GM12878 (cell line): ENCODE results near the gene ZCRB1. TPM values are rescaled to one million over a fixed set of nuclear protein-coding genes. Genes with fewer than 3 reads are reported as not detected.

Experiments used
- ATAC-seq: fragments of 200-7000 bp; cut with Tn5 transposase; 3 replicates; pipeline ENCODE4 v1.9.1; 2020; ENCODE audit warnings: mild to moderate bottlenecking, moderate library complexity
- BruUV-seq: library from RNA; stranded (reverse); fragments of 400-500 nt; replicated peaks from 2 replicates; lab custom pipeline; 2021; lab: Mats Ljungman, UMichigan
- CTCF ChIA-PET: fragments of 300-600 bp; sonication (Branson Sonifier 250); formaldehyde crosslinking; extraction: SDS; loops from one replicate; lab custom pipeline; 2021; ENCODE audit warnings: inconsistent platforms; lab: Yijun Ruan, JAX
- POLR2A ChIA-PET: fragments of 350-600 bp; formaldehyde crosslinking; extraction: SDS; loops from one replicate; lab custom pipeline; 2021; ENCODE audit warnings: inconsistent platforms; lab: Charles Lee
- RAD21 ChIA-PET: fragments of 300-600 bp; sonication (Branson Sonifier 250); formaldehyde crosslinking; loops from one replicate; lab custom pipeline; 2023; ENCODE audit warnings: antibody characterized with exemption; ENCODE audit not compliant: unreplicated experiment; lab: Charles Lee
- SMC1A ChIA-PET: fragments of 300-600 bp; sonication (Branson Sonifier 250); formaldehyde crosslinking; loops from one replicate; lab custom pipeline; 2023; ENCODE audit not compliant: unreplicated experiment, uncharacterized antibody; lab: Charles Lee
- DNase-seq: peaks from one replicate; pipeline ENCODE4 v3.0.0-alpha.2; 2011; ENCODE audit warnings: low read depth, low spot score
- FAIRE-seq: peaks from 3 replicates; lab custom pipeline; 2011; peaks lifted over from hg19 to GRCh38; lab: Jason Lieb, UNC
- H2AFZ ChIP-seq: 2 replicates; pipeline ENCODE4 v1.6.0; 2011; ENCODE audit warnings: low read depth, low read length, control low read depth; ENCODE audit not compliant: control insufficient read depth
- H3K27ac ChIP-seq: 2 replicates; pipeline ENCODE4 v1.5.1; 2011; ENCODE audit warnings: control low read depth; ENCODE audit not compliant: control insufficient read depth, insufficient read depth
- H3K27me3 ChIP-seq, 2 experiments: replicated peaks in 1 of 2; 2 replicates each; pipeline versions ENCODE4 v1.6.0 to v1.6.1; 2011; ENCODE audit warnings: low read length in 1 of 2; ENCODE audit not compliant: control insufficient read depth in 2 of 2, insufficient read depth in 2 of 2
- H3K36me3 ChIP-seq, 2 experiments: 2 replicates each; pipeline ENCODE4 v1.5.1; 2011; ENCODE audit warnings: low read length in 1 of 2; ENCODE audit not compliant: control insufficient read depth in 2 of 2, insufficient read depth in 2 of 2
- H3K4me1 ChIP-seq: 2 replicates; pipeline ENCODE4 v1.6.1; 2011; ENCODE audit warnings: mild to moderate bottlenecking, low read length, moderate library complexity, mixed read lengths; ENCODE audit not compliant: control insufficient read depth, insufficient read depth
- H3K4me2 ChIP-seq: 2 replicates; pipeline ENCODE4 v1.6.0; 2011; ENCODE audit warnings: control low read depth; ENCODE audit not compliant: control insufficient read depth, insufficient read depth
- H3K4me3 ChIP-seq: fragments of 200-600 bp; sonication (generic); 2 replicates; pipeline ENCODE4 v1.5.1; 2016
- H3K79me2 ChIP-seq: 2 replicates; pipeline ENCODE4 v1.6.0; 2011; ENCODE audit warnings: low read length; ENCODE audit not compliant: control insufficient read depth, insufficient read depth
- H3K9ac ChIP-seq: 2 replicates; pipeline ENCODE4 v1.8.0; 2011; ENCODE audit warnings: low read length, control low read depth, mixed read lengths; ENCODE audit not compliant: control insufficient read depth, insufficient read depth
- H3K9me3 ChIP-seq: replicated peaks from 3 replicates; pipeline ENCODE4 v1.5.1; 2011; ENCODE audit warnings: mild to moderate bottlenecking, low read length; ENCODE audit not compliant: control insufficient read depth, insufficient read depth
- H4K20me1 ChIP-seq: 2 replicates; pipeline ENCODE4 v1.6.0; 2011; ENCODE audit not compliant: control insufficient read depth, insufficient read depth
- BMI1 ChIP-seq: fragments of 450-650 bp; IDR thresholded peaks from 2 replicates; pipeline ENCODE4 v1.6.1; 2016; ENCODE audit warnings: mild to moderate bottlenecking, moderate library complexity, borderline replicate concordance
- CREM ChIP-seq: IDR thresholded peaks from 2 replicates; pipeline ENCODE4 v1.6.1; 2014; ENCODE audit warnings: antibody characterized with exemption, low read depth
- KLF5 ChIP-seq: fragments of 450-650 bp; IDR thresholded peaks from 2 replicates; pipeline ENCODE4 v1.6.1; 2014; ENCODE audit warnings: mild to moderate bottlenecking; ENCODE audit not compliant: partially characterized antibody
- NR2C2 ChIP-seq: IDR thresholded peaks from 2 replicates; pipeline ENCODE4 v1.6.1; 2011; ENCODE audit warnings: borderline replicate concordance, low read depth; ENCODE audit not compliant: control insufficient read depth, insufficient read length
- RCOR1 ChIP-seq: conservative IDR thresholded peaks from 2 replicates; pipeline ENCODE4 v1.6.1; 2012; ENCODE audit warnings: low read depth, low read length, improper control_type of control experiment
- in situ Hi-C: fragments of 300-500 bp; cut with MboI; formaldehyde crosslinking; loops from 9 replicates; pipeline ENCODE4 v1.14.3; 2018; ENCODE audit warnings: mixed read lengths
- intact Hi-C: fragments of 100-400 bp; cut with micrococcal nuclease; formaldehyde crosslinking; loops from one replicate; pipeline ENCODE4 v1.14.2; 2022; ENCODE audit not compliant: unreplicated experiment
- polyA plus RNA-seq, 11 experiments: library from polyadenylated mRNA; depleted of rRNA in 4 of 11; unstranded in 6 of 11; stranded (reverse) in 5 of 11; fragments of >200 nt; fragmentation: Nextera tagmentation in 4 of 11; fragmentation: Illumina TruSeq in 1 of 11; extraction: Ambion mirVana in 4 of 11; extraction: Trizol in 1 of 11; gene quantifications; 1 replicate in 1 of 11; 2 replicates in 10 of 11; pipeline versions ENCODE4 v1.2.1 to v1.2.3, GENCODE V29; 2011 to 2016; ENCODE audit warnings: inconsistent platforms in 2 of 11, missing spikeins in 2 of 11, low read depth in 1 of 11
- total RNA-seq, 4 experiments: library from RNA; depleted of rRNA in 3 of 4; stranded (reverse); fragments of >200 nt in 3 of 4; fragmentation: Illumina TruSeq in 1 of 4; extraction: Trizol in 1 of 4; gene quantifications; 2 replicates each; pipeline versions ENCODE4 v1.2.1 to v1.2.3, GENCODE V29; 2013 to 2021
- TF ChIP-seq, protein P1 (sequence below): fragments of 450-650 bp; IDR thresholded peaks from 2 replicates; pipeline ENCODE4 v1.6.1; 2018; ENCODE audit warnings: mild to moderate bottlenecking, low read depth, moderate library complexity; ENCODE audit not compliant: partially characterized antibody
- TF ChIP-seq, protein P2 (sequence below): fragments of 450-650 bp; conservative IDR thresholded peaks from 2 replicates; pipeline ENCODE4 v1.6.1; 2017; ENCODE audit warnings: mild to moderate bottlenecking, moderate library complexity

ZCRB1 gene
- total and polyA plus RNA-seq, 10 of the 15 experiments (the other 5 are each of a cell fraction or from before 2014, with no cell fraction given), result 43.3 to 178 (median 88.6) TPM

DNA sequence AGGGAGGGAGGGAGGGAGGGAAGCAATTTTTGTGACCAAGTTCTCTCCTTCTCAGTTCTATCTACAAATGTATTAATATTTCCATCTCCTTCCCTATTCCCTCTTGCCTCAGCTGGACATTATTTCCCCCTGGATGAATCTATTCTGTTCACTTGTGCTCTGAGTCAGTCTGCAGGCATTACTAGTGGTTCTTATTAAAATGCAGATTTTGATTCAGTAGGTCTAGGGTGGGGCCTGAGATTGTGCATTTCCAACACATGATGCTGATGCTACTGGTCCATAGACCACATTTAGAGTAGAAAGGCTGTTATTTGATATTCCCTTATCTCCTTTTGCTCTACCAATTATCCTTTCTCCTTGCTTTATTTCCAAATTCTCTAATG lies 47.8 kb downstream of the ZCRB1 start:
- in situ Hi-C loops (no loop called here), intact Hi-C loops (no loop called here)
- H4K20me1 ChIP-seq, result no peaks in the 10 kb centered on the region
- no peaks in the 10 kb centered on the region; the same call in 2 of the 3 replicates for H3K9me3 ChIP-seq
- no peak for FAIRE-seq
- H3K79me2 ChIP-seq, result no peaks in the 10 kb centered on the region
- SMC1A ChIA-PET, result no interaction called here
- no peak overlapping the region for H3K9ac ChIP-seq
- H3K27ac ChIP-seq, result no peak overlapping the region
- H3K4me1 ChIP-seq, result no peaks in the 10 kb centered on the region
- RAD21 ChIA-PET, result no interaction called here
- H2AFZ ChIP-seq, result no peak overlapping the region
- CTCF ChIA-PET, result no interaction called here
- ATAC-seq, result no peak
- DNase-seq, result no peak
- TF ChIP-seq CREM, result no peak
- TF ChIP-seq, protein P1, sequence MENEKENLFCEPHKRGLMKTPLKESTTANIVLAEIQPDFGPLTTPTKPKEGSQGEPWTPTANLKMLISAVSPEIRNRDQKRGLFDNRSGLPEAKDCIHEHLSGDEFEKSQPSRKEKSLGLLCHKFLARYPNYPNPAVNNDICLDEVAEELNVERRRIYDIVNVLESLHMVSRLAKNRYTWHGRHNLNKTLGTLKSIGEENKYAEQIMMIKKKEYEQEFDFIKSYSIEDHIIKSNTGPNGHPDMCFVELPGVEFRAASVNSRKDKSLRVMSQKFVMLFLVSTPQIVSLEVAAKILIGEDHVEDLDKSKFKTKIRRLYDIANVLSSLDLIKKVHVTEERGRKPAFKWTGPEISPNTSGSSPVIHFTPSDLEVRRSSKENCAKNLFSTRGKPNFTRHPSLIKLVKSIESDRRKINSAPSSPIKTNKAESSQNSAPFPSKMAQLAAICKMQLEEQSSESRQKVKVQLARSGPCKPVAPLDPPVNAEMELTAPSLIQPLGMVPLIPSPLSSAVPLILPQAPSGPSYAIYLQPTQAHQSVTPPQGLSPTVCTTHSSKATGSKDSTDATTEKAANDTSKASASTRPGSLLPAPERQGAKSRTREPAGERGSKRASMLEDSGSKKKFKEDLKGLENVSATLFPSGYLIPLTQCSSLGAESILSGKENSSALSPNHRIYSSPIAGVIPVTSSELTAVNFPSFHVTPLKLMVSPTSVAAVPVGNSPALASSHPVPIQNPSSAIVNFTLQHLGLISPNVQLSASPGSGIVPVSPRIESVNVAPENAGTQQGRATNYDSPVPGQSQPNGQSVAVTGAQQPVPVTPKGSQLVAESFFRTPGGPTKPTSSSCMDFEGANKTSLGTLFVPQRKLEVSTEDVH, result no peak
- no peak for TF ChIP-seq BMI1
- TF ChIP-seq, protein P2, sequence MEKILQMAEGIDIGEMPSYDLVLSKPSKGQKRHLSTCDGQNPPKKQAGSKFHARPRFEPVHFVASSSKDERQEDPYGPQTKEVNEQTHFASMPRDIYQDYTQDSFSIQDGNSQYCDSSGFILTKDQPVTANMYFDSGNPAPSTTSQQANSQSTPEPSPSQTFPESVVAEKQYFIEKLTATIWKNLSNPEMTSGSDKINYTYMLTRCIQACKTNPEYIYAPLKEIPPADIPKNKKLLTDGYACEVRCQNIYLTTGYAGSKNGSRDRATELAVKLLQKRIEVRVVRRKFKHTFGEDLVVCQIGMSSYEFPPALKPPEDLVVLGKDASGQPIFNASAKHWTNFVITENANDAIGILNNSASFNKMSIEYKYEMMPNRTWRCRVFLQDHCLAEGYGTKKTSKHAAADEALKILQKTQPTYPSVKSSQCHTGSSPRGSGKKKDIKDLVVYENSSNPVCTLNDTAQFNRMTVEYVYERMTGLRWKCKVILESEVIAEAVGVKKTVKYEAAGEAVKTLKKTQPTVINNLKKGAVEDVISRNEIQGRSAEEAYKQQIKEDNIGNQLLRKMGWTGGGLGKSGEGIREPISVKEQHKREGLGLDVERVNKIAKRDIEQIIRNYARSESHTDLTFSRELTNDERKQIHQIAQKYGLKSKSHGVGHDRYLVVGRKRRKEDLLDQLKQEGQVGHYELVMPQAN, result no peak
- no peak for TF ChIP-seq NR2C2
- no peak for TF ChIP-seq KLF5
- no peak for TF ChIP-seq RCOR1
- no TSS peak for BruUV-seq
- H3K36me3 ChIP-seq, result no peaks in the 10 kb centered on the region
- no peaks in the 10 kb centered on the region for H3K27me3 ChIP-seq
- H3K4me3 ChIP-seq, result no peak overlapping the region
- no peak overlapping the region for H3K4me2 ChIP-seq
- POLR2A ChIA-PET, result no interaction called here
